HL-60/S4 treated with phorbol 12-myristate 13-acetate at 8.2 ng/mL for 4 days and 3 days (cell line): ENCODE measurements around the gene KRTAP5-1.

ENCODE experiments used
- in situ Hi-C: fragments of 300-500 bp; cut with MboI; formaldehyde crosslinking; loops from 2 replicates; pipeline ENCODE4 v1.15.0; 2022; ENCODE audit warnings: low sequenced_read_pairs

Gene KRTAP5-1

GRCh38 chr11:1560649-1561251, 24.3 kb downstream of the KRTAP5-1 start:
- in situ Hi-C loops = no loop called here

- in situ Hi-C loops = no loop called here
These were observed 25.0 kb downstream of the KRTAP5-1 start for GRCh38 chr11:1560002-1560648.

GRCh38 chr11:1559111-1559951, 25.8 kb downstream of the KRTAP5-1 start:
- in situ Hi-C loops = no loop called here

GRCh38 chr11:1558775-1559110, 26.3 kb downstream of the KRTAP5-1 start:
- in situ Hi-C loops = no loop called here

- in situ Hi-C loops = no loop called here
These were observed 26.9 kb downstream of the KRTAP5-1 start for GRCh38 chr11:1557904-1558774.

- in situ Hi-C loops = no loop called here
These were observed 27.8 kb downstream of the KRTAP5-1 start for GRCh38 chr11:1557051-1557884.

GRCh38 chr11:1556278-1556902, 28.7 kb downstream of the KRTAP5-1 start:
- in situ Hi-C loops = no loop called here

GRCh38 chr11:1555713-1556153, 29.4 kb downstream of the KRTAP5-1 start:
- in situ Hi-C loops = no loop called here

- in situ Hi-C loops = no loop called here
These were observed 29.9 kb downstream of the KRTAP5-1 start for GRCh38 chr11:1554981-1555712.

- in situ Hi-C loops = no loop called here
These were observed 31.1 kb downstream of the KRTAP5-1 start for GRCh38 chr11:1553808-1554594.

GRCh38 chr11:1549338-1550330, 35.4 kb downstream of the KRTAP5-1 start:
- in situ Hi-C loops = no loop called here

- in situ Hi-C loops = no loop called here
These were observed 36.6 kb downstream of the KRTAP5-1 start for GRCh38 chr11:1548221-1549070.

- in situ Hi-C loops = no loop called here
These were observed 37.5 kb downstream of the KRTAP5-1 start for GRCh38 chr11:1547467-1548098.

- in situ Hi-C loops = no loop called here
These were observed 38.3 kb downstream of the KRTAP5-1 start for GRCh38 chr11:1546536-1547466.
